HUES6 (cell line): ENCODE measurements around the gene E2F4.
A peak's percentile ranks its signal among the peaks of the same experiment; 100 is the strongest.

Experiments
- H3K27ac ChIP-seq: 2 replicates; pipeline ENCODE4 v1.7.0; 2013; ENCODE audit warnings: low read depth, mild to moderate bottlenecking, low read length, inconsistent platforms
- H3K27me3 ChIP-seq: 2 replicates; pipeline ENCODE4 v1.6.1; 2013; ENCODE audit warnings: low read length; ENCODE audit not compliant: control insufficient read depth, insufficient read depth
- H3K36me3 ChIP-seq: 2 replicates; pipeline ENCODE4 v1.6.1; 2013; ENCODE audit warnings: low read length; ENCODE audit not compliant: control insufficient read depth, insufficient read depth
- H3K4me1 ChIP-seq: 2 replicates; pipeline ENCODE4 v1.6.1; 2013; ENCODE audit warnings: low read length; ENCODE audit not compliant: control insufficient read depth, insufficient read depth
- H3K4me3 ChIP-seq: 2 replicates; pipeline ENCODE4 v1.5.1; 2013; ENCODE audit warnings: low read depth, low read length
- H3K9ac ChIP-seq: one replicate; pipeline ENCODE4 v1.6.1; 2013; ENCODE audit warnings: mild to moderate bottlenecking, low read length
- H3K9me3 ChIP-seq: 2 replicates; pipeline ENCODE4 v1.6.1; 2013; ENCODE audit warnings: low read depth, low read length; ENCODE audit not compliant: control insufficient read depth, insufficient read depth

E2F4 gene

GRCh38 chr16:67195676-67196075 lies 3.7 kb downstream of the E2F4 start:
- Histone ChIP-seq H3K27me3 (no peaks in the 10 kb centered on the region), H3K36me3 (peaks cover 50% of the 10 kb centered on the region), H3K9ac (no peak overlapping the region), H3K4me3 (no peak overlapping the region), H3K27ac (no peak overlapping the region), H3K9me3 (no peaks in the 10 kb centered on the region), H3K4me1 (peaks cover 11% of the 10 kb centered on the region; the same call in 1 of the 2 replicates)

GRCh38 chr16:67196881-67197280 lies 4.9 kb downstream of the E2F4 start:
- peaks cover 58% of the 10 kb centered on the region for H3K36me3 ChIP-seq
- no peak overlapping the region for H3K4me3 ChIP-seq
- H3K27me3 ChIP-seq, result no peaks in the 10 kb centered on the region
- H3K4me1 ChIP-seq, result peaks cover 11% of the 10 kb centered on the region; the same call in 1 of the 2 replicates
- no peak overlapping the region for H3K9ac ChIP-seq
- no peaks in the 10 kb centered on the region for H3K9me3 ChIP-seq
- H3K27ac ChIP-seq, result no peak overlapping the region

- Histone ChIP-seq H3K9me3 (no peaks in the 10 kb centered on the region), H3K4me1 (peaks cover 10% of the 10 kb centered on the region; the same call in 1 of the 2 replicates), H3K4me3 (no peak overlapping the region), H3K27ac (no peak overlapping the region), H3K27me3 (no peaks in the 10 kb centered on the region), H3K36me3 (peaks cover 66% of the 10 kb centered on the region), H3K9ac (no peak overlapping the region)
Measured at GRCh38 chr16:67197704-67198103, 5.7 kb downstream of the E2F4 start.

GRCh38 chr16:67198238-67198734 lies 6.3 kb downstream of the E2F4 start:
- peak overlapping the region; percentile 92; the same call in 1 of the 2 replicates for H3K4me3 ChIP-seq
- no peaks in the 10 kb centered on the region for H3K9me3 ChIP-seq
- H3K4me1 ChIP-seq, result peaks cover 5% of the 10 kb centered on the region; the same call in 1 of the 2 replicates
- H3K27me3 ChIP-seq, result no peaks in the 10 kb centered on the region
- H3K27ac ChIP-seq, result no peak overlapping the region
- H3K9ac ChIP-seq, result no peak overlapping the region
- peaks cover 70% of the 10 kb centered on the region for H3K36me3 ChIP-seq

- H3K36me3 ChIP-seq, result peaks cover 70% of the 10 kb centered on the region
Measured at GRCh38 chr16:67199011-67199807, 7.3 kb downstream of the E2F4 start, which contains the start of gene ELMO3. TSS of gene ELMO3 (plus strand) at chr16:67199131. CDS start at chr16:67199327, 196 bp downstream.

GRCh38 chr16:67199808-67200198 lies 7.8 kb downstream of the E2F4 start:
- Histone ChIP-seq H3K4me3 (peak overlapping the region; percentile 92), H3K27me3 (no peaks in the 10 kb centered on the region), H3K9me3 (no peaks in the 10 kb centered on the region), H3K4me1 (peaks cover 4% of the 10 kb centered on the region; the same call in 1 of the 2 replicates), H3K36me3 (peaks cover 64% of the 10 kb centered on the region), H3K27ac (no peak overlapping the region), H3K9ac (no peak overlapping the region)

More at GRCh38 chr16:67199011-67199807, 7.3 kb downstream of the E2F4 start, which contains the start of gene ELMO3:
- H3K9ac ChIP-seq, result peak within 1 kb of the TSS; percentile 76
- peaks cover 4% of the 10 kb centered on the region; the same call in 1 of the 2 replicates for H3K4me1 ChIP-seq
- H3K27me3 ChIP-seq, result no peaks in the 10 kb centered on the region
- peak within 1 kb of the TSS; percentile 92 for H3K4me3 ChIP-seq
- no peak within 1 kb of the TSS; the same call in 1 of the 2 replicates for H3K27ac ChIP-seq
- no peaks in the 10 kb centered on the region for H3K9me3 ChIP-seq

- Histone ChIP-seq H3K4me1 (peaks cover 4% of the 10 kb centered on the region; the same call in 1 of the 2 replicates), H3K36me3 (peaks cover 57% of the 10 kb centered on the region), H3K9ac (no peak overlapping the region), H3K27me3 (no peaks in the 10 kb centered on the region), H3K27ac (no peak overlapping the region), H3K9me3 (no peaks in the 10 kb centered on the region), H3K4me3 (no peak overlapping the region)
Measured at GRCh38 chr16:67200491-67200890, 8.5 kb downstream of the E2F4 start.

- Histone ChIP-seq H3K4me3 (no peak overlapping the region), H3K9ac (no peak overlapping the region), H3K9me3 (no peaks in the 10 kb centered on the region), H3K4me1 (peaks cover 8% of the 10 kb centered on the region; the same call in 1 of the 2 replicates), H3K36me3 (peaks cover 45% of the 10 kb centered on the region), H3K27ac (no peak overlapping the region), H3K27me3 (no peaks in the 10 kb centered on the region)
Measured at GRCh38 chr16:67201411-67202345, 9.7 kb downstream of the E2F4 start.

- peaks cover 38% of the 10 kb centered on the region for H3K36me3 ChIP-seq
- H3K4me1 ChIP-seq, result peaks cover 15% of the 10 kb centered on the region
- no peak overlapping the region for H3K4me3 ChIP-seq
- no peak overlapping the region for H3K9ac ChIP-seq
- no peak overlapping the region for H3K27ac ChIP-seq
- no peaks in the 10 kb centered on the region for H3K9me3 ChIP-seq
- no peaks in the 10 kb centered on the region for H3K27me3 ChIP-seq
Measured at GRCh38 chr16:67202426-67202825, 10.5 kb downstream of the E2F4 start.

- Histone ChIP-seq H3K27me3 (no peaks in the 10 kb centered on the region), H3K9ac (no peak overlapping the region), H3K4me1 (peaks cover 17% of the 10 kb centered on the region), H3K36me3 (peaks cover 32% of the 10 kb centered on the region), H3K9me3 (no peaks in the 10 kb centered on the region), H3K27ac (no peak overlapping the region), H3K4me3 (no peak overlapping the region)
Measured at GRCh38 chr16:67202956-67203493, 11.1 kb downstream of the E2F4 start.
